H9 (cell line): ENCODE results near the gene PRPF19. TPM values are rescaled to one million over a fixed set of nuclear protein-coding genes. Genes with fewer than 3 reads are reported as not detected.

ENCODE experiments used
- DNase-seq: peaks from one replicate; pipeline ENCODE4 v3.0.0-alpha.2; 2017
- H2AFZ ChIP-seq: one replicate; pipeline ENCODE4 v1.6.1; 2013; ENCODE audit warnings: mild to moderate bottlenecking, low read length, control low read depth, moderate library complexity
- H2AK5ac ChIP-seq: 2 replicates; pipeline ENCODE4 v1.6.1; 2013; ENCODE audit warnings: low read length, control low read depth, mixed read lengths; ENCODE audit not compliant: insufficient read length
- H2BK120ac ChIP-seq: one replicate; pipeline ENCODE4 v1.6.1; 2013; ENCODE audit warnings: low read depth, mild to moderate bottlenecking, low read length, control low read depth, inconsistent platforms; ENCODE audit not compliant: poor library complexity, severe bottlenecking
- H2BK12ac ChIP-seq: 2 replicates; pipeline ENCODE4 v1.6.1; 2013; ENCODE audit warnings: low read length, control low read depth, mixed read lengths, low read depth; ENCODE audit not compliant: insufficient read length
- H2BK15ac ChIP-seq: 2 replicates; pipeline ENCODE4 v1.6.1; 2013; ENCODE audit warnings: low read depth, low read length, control low read depth
- H2BK20ac ChIP-seq: one replicate; pipeline ENCODE4 v1.6.1; 2013; ENCODE audit warnings: low read depth, mild to moderate bottlenecking, low read length, control low read depth, inconsistent platforms; ENCODE audit not compliant: poor library complexity, severe bottlenecking
- H2BK5ac ChIP-seq: 2 replicates; pipeline ENCODE4 v1.6.1; 2013; ENCODE audit warnings: low read length, control low read depth, mixed read lengths; ENCODE audit not compliant: insufficient read length
- H3K14ac ChIP-seq: 2 replicates; pipeline ENCODE4 v1.6.1; 2013; ENCODE audit warnings: low read length, control low read depth; ENCODE audit not compliant: insufficient read depth
- H3K18ac ChIP-seq: 2 replicates; pipeline ENCODE4 v1.6.1; 2013; ENCODE audit warnings: low read depth, mild to moderate bottlenecking, mixed read lengths, low read length, control low read depth; ENCODE audit not compliant: insufficient read length
- H3K23ac ChIP-seq: 2 replicates; pipeline ENCODE4 v1.6.1; 2013; ENCODE audit warnings: low read length, control low read depth, mixed read lengths, low read depth; ENCODE audit not compliant: insufficient read length
- H3K23me2 ChIP-seq: 2 replicates; pipeline ENCODE4 v1.6.1; 2013; ENCODE audit warnings: low read depth, mild to moderate bottlenecking, mixed read lengths, low read length, control low read depth; ENCODE audit not compliant: insufficient read length, poor library complexity, severe bottlenecking
- H3K27ac ChIP-seq: 2 replicates; pipeline ENCODE4 v1.5.1; 2013; ENCODE audit warnings: low read length, control low read depth, mixed read lengths, low read depth; ENCODE audit not compliant: insufficient read length
- H3K27me3 ChIP-seq: 2 replicates; pipeline ENCODE4 v1.6.1; 2013; ENCODE audit warnings: low read length, control low read depth, inconsistent platforms; ENCODE audit not compliant: insufficient read depth
- H3K4ac ChIP-seq: 2 replicates; pipeline ENCODE4 v1.6.1; 2013; ENCODE audit warnings: low read depth, mild to moderate bottlenecking, control low read depth, inconsistent platforms, low read length, moderate library complexity
- H3K4me1 ChIP-seq: 2 replicates; pipeline ENCODE4 v1.6.1; 2013; ENCODE audit warnings: low read length, control low read depth, inconsistent platforms; ENCODE audit not compliant: insufficient read depth
- H3K4me2 ChIP-seq: 2 replicates; pipeline ENCODE4 v1.6.1; 2013; ENCODE audit warnings: low read length, control low read depth, mixed read lengths; ENCODE audit not compliant: insufficient read length, insufficient read depth
- H3K56ac ChIP-seq: 2 replicates; pipeline ENCODE4 v1.6.1; 2013; ENCODE audit warnings: low read depth, mild to moderate bottlenecking, mixed read lengths, low read length, control low read depth; ENCODE audit not compliant: insufficient read length
- H3K79me1 ChIP-seq: 2 replicates; pipeline ENCODE4 v1.6.1; 2013; ENCODE audit warnings: low read depth, mild to moderate bottlenecking, moderate library complexity, low read length, control low read depth, inconsistent platforms; ENCODE audit not compliant: insufficient read depth, poor library complexity, severe bottlenecking
- H3K79me2 ChIP-seq: 2 replicates; pipeline ENCODE4 v1.6.1; 2013; ENCODE audit warnings: low read length, control low read depth, inconsistent platforms; ENCODE audit not compliant: insufficient read depth
- H3K9ac ChIP-seq: 2 replicates; pipeline ENCODE4 v1.6.1; 2013; ENCODE audit warnings: low read length, control low read depth, mixed read lengths; ENCODE audit not compliant: insufficient read length; ENCODE audit errors: extremely low read depth
- H3K9me3 ChIP-seq: one replicate; pipeline ENCODE4 v1.6.1; 2013; ENCODE audit warnings: low read depth, low read length, inconsistent platforms; ENCODE audit not compliant: control insufficient read depth
- H3T11ph ChIP-seq: one replicate; pipeline ENCODE4 v1.6.1; 2013; ENCODE audit warnings: mild to moderate bottlenecking, low read length, control low read depth, inconsistent platforms
- H4K20me1 ChIP-seq: one replicate; pipeline ENCODE4 v1.6.1; 2013; ENCODE audit not compliant: control insufficient read depth, insufficient read length, insufficient read depth
- H4K5ac ChIP-seq: 2 replicates; pipeline ENCODE4 v1.6.1; 2013; ENCODE audit warnings: low read depth, mild to moderate bottlenecking, mixed read lengths, low read length, control low read depth; ENCODE audit not compliant: insufficient read length
- H4K8ac ChIP-seq: replicated peaks from 2 replicates; pipeline ENCODE4 v1.6.1; 2013; ENCODE audit warnings: low read length, control low read depth, mixed read lengths, low read depth; ENCODE audit not compliant: insufficient read length
- H4K91ac ChIP-seq: 2 replicates; pipeline ENCODE4 v1.6.1; 2013; ENCODE audit warnings: low read depth, mild to moderate bottlenecking, moderate library complexity, mixed read lengths, low read length, control low read depth; ENCODE audit not compliant: insufficient read length
- H3K27ac Mint-ChIP-seq, 3 experiments: 2 replicates in 2 of 3; 3 replicates in 1 of 3; pipeline ENCODE4 v1.8.0; 2020 to 2021; ENCODE audit warnings: mixed read lengths in 3 of 3, mild to moderate bottlenecking in 1 of 3, moderate library complexity in 1 of 3
- H3K27me3 Mint-ChIP-seq: 2 replicates; pipeline ENCODE4 v1.8.0; 2021; ENCODE audit warnings: low read depth, mild to moderate bottlenecking, moderate library complexity, mixed read lengths
- H3K36me3 Mint-ChIP-seq, 3 experiments: 2 replicates in 2 of 3; 3 replicates in 1 of 3; pipeline ENCODE4 v1.8.0; 2020 to 2021; ENCODE audit warnings: low read depth in 3 of 3, mixed read lengths in 3 of 3; ENCODE audit not compliant: insufficient read depth in 1 of 3
- H3K4me1 Mint-ChIP-seq, 2 experiments: 2 replicates each; pipeline ENCODE4 v1.8.0; 2020; ENCODE audit warnings: mixed read lengths in 2 of 2
- H3K4me3 Mint-ChIP-seq, 2 experiments: 2 replicates in 1 of 2; 3 replicates in 1 of 2; pipeline ENCODE4 v1.8.0; 2020 to 2021; ENCODE audit warnings: mild to moderate bottlenecking in 2 of 2, mixed read lengths in 2 of 2, moderate library complexity in 1 of 2
- H3K9me3 Mint-ChIP-seq, 2 experiments: 2 replicates in 1 of 2; 3 replicates in 1 of 2; pipeline ENCODE4 v1.8.0; 2020; ENCODE audit warnings: mild to moderate bottlenecking in 2 of 2, mixed read lengths in 2 of 2, moderate library complexity in 1 of 2
- WGBS: extraction: QIAGEN DNeasy Blood & Tissue Kit; methylation state at CpG from one replicate; pipeline ENCODE4 v1.1.7; 2013; ENCODE audit warnings: missing lambda C conversion rate, low lambda C conversion rate, mixed read lengths; ENCODE audit not compliant: insufficient read length; ENCODE audit errors: extremely low coverage; 5-methylcytosine and 5-hydroxymethylcytosine counted together
- total RNA-seq: library from RNA; stranded (reverse); gene quantifications from 2 replicates; pipeline ENCODE4 v1.2.1, GENCODE V29; 2021
- TF ChIP-seq, protein P1 (sequence below): fragments of 200-600 bp; sonication (generic); conservative IDR thresholded peaks from 3 replicates; pipeline ENCODE4 v1.8.0; 2021; ENCODE audit warnings: antibody characterized with exemption, mild to moderate bottlenecking

The PRPF19 gene
- total RNA-seq, 1 experiment from 2014 or later = 130 TPM

DNA sequence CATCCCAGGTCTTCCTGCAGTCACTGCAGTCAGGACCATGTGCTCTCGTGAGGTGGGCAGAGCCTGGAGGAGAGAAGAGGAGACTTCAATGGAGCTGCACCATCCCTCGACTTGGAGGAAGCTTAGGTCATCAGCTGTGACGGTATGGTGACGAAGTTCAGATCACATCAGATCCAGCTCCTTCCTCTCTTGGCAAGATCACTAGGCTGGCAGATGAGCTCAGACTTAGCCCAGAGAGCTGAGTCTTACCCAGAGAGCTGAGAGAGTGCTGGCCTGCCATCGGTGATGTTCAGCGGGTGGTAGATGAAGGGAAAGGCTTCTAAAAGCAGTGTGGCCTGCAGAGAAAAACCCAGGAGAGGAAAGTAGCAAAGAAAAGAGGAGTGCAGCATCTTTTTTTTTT, 47.4 kb upstream of the PRPF19 start:
- H3K9me3 ChIP-seq = no peaks in the 10 kb centered on the region
- no peak overlapping the region for H3K27ac ChIP-seq
- WGBS = no CpG with 5 or more reads among the region's 6 CpGs
- no peak overlapping the region for H3K4me3 Mint-ChIP-seq
- peaks cover 14 to 18% of the 10 kb centered on the region in 2 experiments for H3K4me1 Mint-ChIP-seq
- no peak overlapping the region for H2BK20ac ChIP-seq
- no peak overlapping the region for H2BK15ac ChIP-seq
- no peak overlapping the region for H4K8ac ChIP-seq
- no peak overlapping the region for H3K14ac ChIP-seq
- no peak overlapping the region for H4K5ac ChIP-seq
- H3K79me2 ChIP-seq = no peaks in the 10 kb centered on the region
- H3K23ac ChIP-seq = no peak overlapping the region
- H2BK120ac ChIP-seq = no peak overlapping the region
- H3K56ac ChIP-seq = no peak overlapping the region
- no peak overlapping the region for H2AFZ ChIP-seq
- no peak overlapping the region for H3K4me2 ChIP-seq
- no peaks in the 10 kb centered on the region for H3K9me3 Mint-ChIP-seq
- H2AK5ac ChIP-seq = no peak overlapping the region
- no peak overlapping the region for H4K91ac ChIP-seq
- no peak overlapping the region for H3K18ac ChIP-seq
- no peaks in the 10 kb centered on the region; a peak in 1 of 7 replicates for H3K36me3 Mint-ChIP-seq
- no peak overlapping the region for H3K4ac ChIP-seq
- DNase-seq = no peak
- H2BK5ac ChIP-seq = no peak overlapping the region
- TF ChIP-seq, protein P1, sequence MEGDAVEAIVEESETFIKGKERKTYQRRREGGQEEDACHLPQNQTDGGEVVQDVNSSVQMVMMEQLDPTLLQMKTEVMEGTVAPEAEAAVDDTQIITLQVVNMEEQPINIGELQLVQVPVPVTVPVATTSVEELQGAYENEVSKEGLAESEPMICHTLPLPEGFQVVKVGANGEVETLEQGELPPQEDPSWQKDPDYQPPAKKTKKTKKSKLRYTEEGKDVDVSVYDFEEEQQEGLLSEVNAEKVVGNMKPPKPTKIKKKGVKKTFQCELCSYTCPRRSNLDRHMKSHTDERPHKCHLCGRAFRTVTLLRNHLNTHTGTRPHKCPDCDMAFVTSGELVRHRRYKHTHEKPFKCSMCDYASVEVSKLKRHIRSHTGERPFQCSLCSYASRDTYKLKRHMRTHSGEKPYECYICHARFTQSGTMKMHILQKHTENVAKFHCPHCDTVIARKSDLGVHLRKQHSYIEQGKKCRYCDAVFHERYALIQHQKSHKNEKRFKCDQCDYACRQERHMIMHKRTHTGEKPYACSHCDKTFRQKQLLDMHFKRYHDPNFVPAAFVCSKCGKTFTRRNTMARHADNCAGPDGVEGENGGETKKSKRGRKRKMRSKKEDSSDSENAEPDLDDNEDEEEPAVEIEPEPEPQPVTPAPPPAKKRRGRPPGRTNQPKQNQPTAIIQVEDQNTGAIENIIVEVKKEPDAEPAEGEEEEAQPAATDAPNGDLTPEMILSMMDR = no peak
- no peak overlapping the region for H3K9ac ChIP-seq
- no peaks in the 10 kb centered on the region for H3K4me1 ChIP-seq
- no peaks in the 10 kb centered on the region; the same call in 1 of the 2 replicates for H3K27me3 ChIP-seq
- no peaks in the 10 kb centered on the region for H3K79me1 ChIP-seq
- no peak overlapping the region; a peak in 1 of 7 replicates for H3K27ac Mint-ChIP-seq
- H3K23me2 ChIP-seq = peaks cover 15% of the 10 kb centered on the region
- H3K27me3 Mint-ChIP-seq = peaks cover 50% of the 10 kb centered on the region
- H3T11ph ChIP-seq = no peak overlapping the region
- H2BK12ac ChIP-seq = no peak overlapping the region
- H4K20me1 ChIP-seq = no peaks in the 10 kb centered on the region
